Measurements from ENCODE around the gene CTNNBIP1. TPM values are rescaled to one million over a fixed set of nuclear protein-coding genes. Genes with fewer than 3 reads are reported as not detected.

The CTNNBIP1 gene
- polyA plus RNA-seq, 1 donor from 2014 or later = 69.3 TPM

DNA sequence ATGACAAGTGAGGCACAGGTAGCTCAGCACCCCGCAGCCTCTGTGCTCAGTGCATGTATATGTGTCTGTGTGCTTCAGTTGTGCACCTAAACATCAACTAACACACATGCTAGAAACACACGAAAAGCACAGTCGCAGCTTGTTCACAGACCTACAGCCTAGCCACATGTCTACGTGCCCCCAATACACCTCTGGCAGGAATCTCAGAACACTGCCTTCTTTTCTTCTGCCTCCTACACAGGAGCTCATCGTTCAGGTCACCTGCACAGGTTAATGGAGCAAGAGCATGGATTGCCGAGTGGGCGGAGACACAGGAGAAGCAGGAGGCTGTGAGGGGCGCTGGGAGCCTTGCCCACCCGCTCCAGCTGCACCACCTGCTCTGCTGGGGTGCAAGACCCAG is 31.7 kb downstream of the CTNNBIP1 start:
- no peaks in the 10 kb centered on the region for H3K79me2 ChIP-seq (replicated peaks; ENCODE audit: insufficient read depth, low read length)
- no peak overlapping the region for H3K9ac ChIP-seq (ENCODE audit: low read length)

DNA sequence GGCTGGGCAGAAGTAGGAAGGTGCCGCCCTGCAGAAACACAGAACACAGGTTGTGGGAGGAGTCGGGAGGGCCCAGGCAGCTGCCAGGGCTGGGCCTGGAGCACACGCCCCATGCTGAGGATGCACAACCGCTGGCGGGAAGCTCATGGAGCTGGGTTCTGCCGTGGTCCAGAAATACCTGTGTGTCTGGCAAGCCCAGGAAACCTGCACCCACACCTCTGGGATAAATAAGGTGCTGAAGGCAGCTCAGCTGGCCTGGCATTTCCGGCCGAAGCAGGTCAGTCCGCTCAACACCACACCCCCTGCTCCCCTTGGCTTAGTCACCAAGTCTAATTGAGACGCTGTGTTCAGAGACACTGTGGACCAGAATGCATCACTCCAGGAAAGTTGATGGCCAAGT is 32.1 kb downstream of the CTNNBIP1 start:
- Histone ChIP-seq H3K4me2 (ENCODE audit: low read length) (no peak overlapping the region), H4K20me1 (ENCODE audit: insufficient read depth) (no peaks in the 10 kb centered on the region), H3K27ac (ENCODE audit: low read length) (no peak overlapping the region), H3K27me3 (ENCODE audit: insufficient read depth, low read depth, low read length) (no peaks in the 10 kb centered on the region), H3F3A (ENCODE audit: insufficient read depth, low read length, poor library complexity, severe bottlenecking) (no peaks in the 10 kb centered on the region), H3K4me3 (ENCODE audit: low read length) (no peak overlapping the region), H3K79me2 (replicated peaks; ENCODE audit: insufficient read depth, low read length) (no peaks in the 10 kb centered on the region), H3K9me3 (ENCODE audit: low read length) (no peaks in the 10 kb centered on the region), H3K9ac (ENCODE audit: low read length) (no peak overlapping the region), H3K36me3 (ENCODE audit: insufficient read depth, low read length) (no peaks in the 10 kb centered on the region), H2AFZ (ENCODE audit: low read depth, low read length) (no peak overlapping the region), H3K9me2 (ENCODE audit: insufficient read depth, low read length) (no peaks in the 10 kb centered on the region)
- no peak for TF ChIP-seq RAD21 (conservative IDR thresholded peaks at IDR 0.05)

More for the DNA sequence above, 31.7 kb downstream of the CTNNBIP1 start:
- Histone ChIP-seq H3F3A (ENCODE audit: insufficient read depth, low read length, poor library complexity, severe bottlenecking) (no peaks in the 10 kb centered on the region), H4K20me1 (ENCODE audit: insufficient read depth) (no peaks in the 10 kb centered on the region), H3K9me2 (ENCODE audit: insufficient read depth, low read length) (no peaks in the 10 kb centered on the region), H3K4me3 (ENCODE audit: low read length) (no peak overlapping the region), H3K27ac (ENCODE audit: low read length) (no peak overlapping the region), H3K27me3 (ENCODE audit: insufficient read depth, low read depth, low read length) (no peaks in the 10 kb centered on the region), H3K4me2 (ENCODE audit: low read length) (no peak overlapping the region), H3K36me3 (ENCODE audit: insufficient read depth, low read length) (no peaks in the 10 kb centered on the region), H3K9me3 (ENCODE audit: low read length) (no peaks in the 10 kb centered on the region), H2AFZ (ENCODE audit: low read depth, low read length) (no peak overlapping the region)
- TF ChIP-seq TAF1 (IDR thresholded peaks at IDR 0.05; ENCODE audit: low read depth) (no peak), EP300 (conservative IDR thresholded peaks at IDR 0.05; ENCODE audit: poor library complexity, severe bottlenecking) (no peak), EZH2 (IDR thresholded peaks at IDR 0.05; ENCODE audit: borderline replicate concordance, insufficient read depth, low read length, poor library complexity, severe bottlenecking) (no peak), POLR2AphosphoS5 (IDR thresholded peaks at IDR 0.05) (no peak), RAD21 (conservative IDR thresholded peaks at IDR 0.05) (no peak), MXI1 (conservative IDR thresholded peaks at IDR 0.05; ENCODE audit: poor library complexity, severe bottlenecking) (no peak), SMC3 (conservative IDR thresholded peaks at IDR 0.05; ENCODE audit: poor library complexity) (no peak)
- TF ChIP-seq, protein P1, sequence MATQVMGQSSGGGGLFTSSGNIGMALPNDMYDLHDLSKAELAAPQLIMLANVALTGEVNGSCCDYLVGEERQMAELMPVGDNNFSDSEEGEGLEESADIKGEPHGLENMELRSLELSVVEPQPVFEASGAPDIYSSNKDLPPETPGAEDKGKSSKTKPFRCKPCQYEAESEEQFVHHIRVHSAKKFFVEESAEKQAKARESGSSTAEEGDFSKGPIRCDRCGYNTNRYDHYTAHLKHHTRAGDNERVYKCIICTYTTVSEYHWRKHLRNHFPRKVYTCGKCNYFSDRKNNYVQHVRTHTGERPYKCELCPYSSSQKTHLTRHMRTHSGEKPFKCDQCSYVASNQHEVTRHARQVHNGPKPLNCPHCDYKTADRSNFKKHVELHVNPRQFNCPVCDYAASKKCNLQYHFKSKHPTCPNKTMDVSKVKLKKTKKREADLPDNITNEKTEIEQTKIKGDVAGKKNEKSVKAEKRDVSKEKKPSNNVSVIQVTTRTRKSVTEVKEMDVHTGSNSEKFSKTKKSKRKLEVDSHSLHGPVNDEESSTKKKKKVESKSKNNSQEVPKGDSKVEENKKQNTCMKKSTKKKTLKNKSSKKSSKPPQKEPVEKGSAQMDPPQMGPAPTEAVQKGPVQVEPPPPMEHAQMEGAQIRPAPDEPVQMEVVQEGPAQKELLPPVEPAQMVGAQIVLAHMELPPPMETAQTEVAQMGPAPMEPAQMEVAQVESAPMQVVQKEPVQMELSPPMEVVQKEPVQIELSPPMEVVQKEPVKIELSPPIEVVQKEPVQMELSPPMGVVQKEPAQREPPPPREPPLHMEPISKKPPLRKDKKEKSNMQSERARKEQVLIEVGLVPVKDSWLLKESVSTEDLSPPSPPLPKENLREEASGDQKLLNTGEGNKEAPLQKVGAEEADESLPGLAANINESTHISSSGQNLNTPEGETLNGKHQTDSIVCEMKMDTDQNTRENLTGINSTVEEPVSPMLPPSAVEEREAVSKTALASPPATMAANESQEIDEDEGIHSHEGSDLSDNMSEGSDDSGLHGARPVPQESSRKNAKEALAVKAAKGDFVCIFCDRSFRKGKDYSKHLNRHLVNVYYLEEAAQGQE (IDR thresholded peaks at IDR 0.05; ENCODE audit: borderline replicate concordance) = no peak
- TF ChIP-seq, protein P2, sequence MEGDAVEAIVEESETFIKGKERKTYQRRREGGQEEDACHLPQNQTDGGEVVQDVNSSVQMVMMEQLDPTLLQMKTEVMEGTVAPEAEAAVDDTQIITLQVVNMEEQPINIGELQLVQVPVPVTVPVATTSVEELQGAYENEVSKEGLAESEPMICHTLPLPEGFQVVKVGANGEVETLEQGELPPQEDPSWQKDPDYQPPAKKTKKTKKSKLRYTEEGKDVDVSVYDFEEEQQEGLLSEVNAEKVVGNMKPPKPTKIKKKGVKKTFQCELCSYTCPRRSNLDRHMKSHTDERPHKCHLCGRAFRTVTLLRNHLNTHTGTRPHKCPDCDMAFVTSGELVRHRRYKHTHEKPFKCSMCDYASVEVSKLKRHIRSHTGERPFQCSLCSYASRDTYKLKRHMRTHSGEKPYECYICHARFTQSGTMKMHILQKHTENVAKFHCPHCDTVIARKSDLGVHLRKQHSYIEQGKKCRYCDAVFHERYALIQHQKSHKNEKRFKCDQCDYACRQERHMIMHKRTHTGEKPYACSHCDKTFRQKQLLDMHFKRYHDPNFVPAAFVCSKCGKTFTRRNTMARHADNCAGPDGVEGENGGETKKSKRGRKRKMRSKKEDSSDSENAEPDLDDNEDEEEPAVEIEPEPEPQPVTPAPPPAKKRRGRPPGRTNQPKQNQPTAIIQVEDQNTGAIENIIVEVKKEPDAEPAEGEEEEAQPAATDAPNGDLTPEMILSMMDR (IDR thresholded peaks at IDR 0.05; ENCODE audit: poor library complexity, severe bottlenecking) = no peak

DNA sequence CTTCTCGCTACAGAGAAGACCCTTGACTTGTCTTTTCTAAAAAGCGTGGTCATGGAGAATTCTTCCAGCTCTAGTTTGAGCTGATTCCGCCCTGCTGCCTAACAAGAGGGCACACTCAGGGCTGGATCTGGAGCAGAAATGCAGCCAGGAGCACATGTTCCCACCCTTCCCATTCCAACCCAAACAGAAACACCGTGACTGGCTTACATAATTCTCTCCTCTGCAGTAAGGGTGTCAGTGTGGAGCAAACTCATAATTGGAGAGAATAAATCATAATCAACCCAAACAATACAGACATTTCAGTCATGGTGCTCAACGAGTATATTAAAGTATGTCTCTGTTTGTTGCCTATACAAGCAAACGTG is 34.5 kb downstream of the CTNNBIP1 start:
- H3K9ac ChIP-seq (ENCODE audit: low read length) = no peak overlapping the region
- TF ChIP-seq SMC3 (conservative IDR thresholded peaks at IDR 0.05; ENCODE audit: poor library complexity) = no peak
- TF ChIP-seq, protein P2 (IDR thresholded peaks at IDR 0.05; ENCODE audit: poor library complexity, severe bottlenecking) = no peak
- TF ChIP-seq EZH2 (IDR thresholded peaks at IDR 0.05; ENCODE audit: borderline replicate concordance, insufficient read depth, low read length, poor library complexity, severe bottlenecking) = no peak
- TF ChIP-seq, protein P1 (IDR thresholded peaks at IDR 0.05; ENCODE audit: borderline replicate concordance) = no peak
- no peak for TF ChIP-seq TAF1 (IDR thresholded peaks at IDR 0.05; ENCODE audit: low read depth)
- no peak for TF ChIP-seq POLR2AphosphoS5 (IDR thresholded peaks at IDR 0.05)
- TF ChIP-seq RAD21 (conservative IDR thresholded peaks at IDR 0.05) = no peak
- H3K27me3 ChIP-seq (ENCODE audit: insufficient read depth, low read depth, low read length) = no peaks in the 10 kb centered on the region
- no peak overlapping the region for H2AFZ ChIP-seq (ENCODE audit: low read depth, low read length)
- H3K79me2 ChIP-seq (replicated peaks; ENCODE audit: insufficient read depth, low read length) = no peaks in the 10 kb centered on the region
- no peaks in the 10 kb centered on the region for H4K20me1 ChIP-seq (ENCODE audit: insufficient read depth)
- H3F3A ChIP-seq (ENCODE audit: insufficient read depth, low read length, poor library complexity, severe bottlenecking) = no peaks in the 10 kb centered on the region
- no peaks in the 10 kb centered on the region for H3K9me2 ChIP-seq (ENCODE audit: insufficient read depth, low read length)
- H3K4me3 ChIP-seq (ENCODE audit: low read length) = no peak overlapping the region
- H3K27ac ChIP-seq (ENCODE audit: low read length) = no peak overlapping the region
- no peak overlapping the region for H3K4me2 ChIP-seq (ENCODE audit: low read length)
- no peaks in the 10 kb centered on the region for H3K36me3 ChIP-seq (ENCODE audit: insufficient read depth, low read length)
- no peaks in the 10 kb centered on the region for H3K9me3 ChIP-seq (ENCODE audit: low read length)
